B cell (primary cell): ENCODE measurements around the gene ZC3H18. TPM values are rescaled to one million over a fixed set of nuclear protein-coding genes. Genes with fewer than 3 reads are reported as not detected.

Experiments used
- ATAC-seq: fragments of 200-7000 bp; cut with Tn5 transposase; one replicate; pipeline ENCODE4 v1.10.0; 2021; ENCODE audit warnings: low read depth, mild to moderate bottlenecking, moderate number of reproducible peaks, moderate library complexity
- CTCF ChIA-PET: fragments of 350-600 bp; sonication (Branson Sonifier 250); formaldehyde crosslinking; loops from one replicate; lab custom pipeline; 2021; ENCODE audit warnings: antibody characterized with exemption, inconsistent platforms; lab: Charles Lee
- POLR2A ChIA-PET: fragments of 350-600 bp; sonication (Branson Sonifier 250); formaldehyde crosslinking; loops from one replicate; lab custom pipeline; 2021; ENCODE audit warnings: antibody characterized with exemption; lab: Charles Lee
- DNase-seq: peaks from one replicate; pipeline ENCODE4 v3.0.0; 2013
- H2AFZ ChIP-seq: 2 replicates; pipeline ENCODE4 v1.6.1; 2012; ENCODE audit warnings: mild to moderate bottlenecking, low read depth, low read length; ENCODE audit not compliant: insufficient read depth, poor library complexity, severe bottlenecking
- H3K27ac ChIP-seq, 2 donors: 1 replicate in 1 of 2; 2 replicates in 1 of 2; pipeline ENCODE4 v1.5.1; 2012 to 2013; ENCODE audit warnings: low read length in 2 of 2, mild to moderate bottlenecking in 2 of 2, moderate library complexity in 1 of 2
- H3K27me3 ChIP-seq, 4 experiments: fragments of 200-600 bp in 1 of 4; sonication (generic) in 1 of 4; replicated peaks in 1 of 4; 1 replicate in 2 of 4; 2 replicates in 2 of 4; pipeline versions ENCODE4 v1.6.1 to v1.7.0; 2013 to 2016; ENCODE audit warnings: low read length in 3 of 4, mild to moderate bottlenecking in 2 of 4, mixed read lengths in 1 of 4, moderate library complexity in 1 of 4; ENCODE audit not compliant: insufficient read depth in 4 of 4, control insufficient read depth in 3 of 4; ENCODE audit errors: control extremely low read depth in 1 of 4
- H3K36me3 ChIP-seq, 2 experiments: replicated peaks in 1 of 2; 1 replicate in 1 of 2; 2 replicates in 1 of 2; pipeline versions ENCODE4 v1.6.1 to v1.7.1; 2013; ENCODE audit warnings: low read length in 1 of 2; ENCODE audit not compliant: insufficient read depth in 2 of 2, control insufficient read depth in 1 of 2; ENCODE audit errors: control extremely low read depth in 1 of 2, extremely low read depth in 1 of 2
- H3K4me1 ChIP-seq, 2 donors: fragments of 200-600 bp in 1 of 2; sonication (generic) in 1 of 2; 1 replicate in 1 of 2; 2 replicates in 1 of 2; pipeline versions ENCODE4 v1.5.1 to v1.6.1; 2013 to 2017; ENCODE audit warnings: low read length in 2 of 2; ENCODE audit not compliant: control insufficient read depth in 2 of 2, insufficient read depth in 2 of 2
- H3K4me2 ChIP-seq: replicated peaks from 2 replicates; pipeline ENCODE3; 2012; ENCODE audit warnings: mild to moderate bottlenecking, low read depth, low read length; ENCODE audit not compliant: poor library complexity, severe bottlenecking
- H3K4me3 ChIP-seq, 5 experiments: fragments of 200-600 bp in 1 of 5; sonication (generic) in 1 of 5; 1 replicate in 3 of 5; 2 replicates in 2 of 5; pipeline versions ENCODE4 v1.5.1 to v1.7.0; 2011 to 2016; ENCODE audit warnings: low read length in 4 of 5, mild to moderate bottlenecking in 4 of 5, low read depth in 2 of 5, control low read depth in 1 of 5, moderate library complexity in 1 of 5; ENCODE audit not compliant: insufficient read depth in 1 of 5; ENCODE audit errors: control extremely low read depth in 1 of 5, extremely low read depth in 1 of 5
- H3K79me2 ChIP-seq: fragments of 200-600 bp; sonication (generic); one replicate; pipeline ENCODE4 v1.6.0; 2016; ENCODE audit warnings: low read length; ENCODE audit not compliant: control insufficient read depth, insufficient read depth
- H3K9ac ChIP-seq: fragments of 200-600 bp; sonication (generic); 2 replicates; pipeline ENCODE4 v1.6.1; 2017; ENCODE audit warnings: mild to moderate bottlenecking, low read length, moderate library complexity
- H3K9me3 ChIP-seq, 3 donors: one replicate each; pipeline versions ENCODE4 v1.6.1 to v1.7.1; 2013; ENCODE audit warnings: low read length in 2 of 3; ENCODE audit not compliant: control insufficient read depth in 2 of 3, insufficient read depth in 1 of 3; ENCODE audit errors: control extremely low read depth in 1 of 3
- H4K20me1 ChIP-seq: 2 replicates; pipeline ENCODE4 v1.6.0; 2012; ENCODE audit warnings: mild to moderate bottlenecking, low read length; ENCODE audit not compliant: insufficient read depth, control insufficient read depth, poor library complexity, severe bottlenecking
- H3K27ac Mint-ChIP-seq: one replicate; pipeline ENCODE4 v1.8.0; 2021; ENCODE audit warnings: mixed read lengths
- H3K27me3 Mint-ChIP-seq: one replicate; pipeline ENCODE4 v1.8.0; 2021; ENCODE audit warnings: mixed read lengths
- H3K4me1 Mint-ChIP-seq: one replicate; pipeline ENCODE4 v1.8.0; 2021; ENCODE audit warnings: mixed read lengths
- H3K4me3 Mint-ChIP-seq: one replicate; pipeline ENCODE4 v1.8.0; 2021; ENCODE audit warnings: mixed read lengths
- H3K9me3 Mint-ChIP-seq: one replicate; pipeline ENCODE4 v1.8.0; 2022; ENCODE audit warnings: mixed read lengths; ENCODE audit not compliant: insufficient read depth
- CTCF ChIP-seq: fragments of 200-600 bp; IDR thresholded peaks from one replicate; pipeline ENCODE4 v1.8.0; 2022; ENCODE audit warnings: antibody characterized with exemption, mild to moderate bottlenecking
- EZH2 ChIP-seq: IDR thresholded peaks from 2 replicates; pipeline ENCODE4 v1.6.1; 2012; ENCODE audit warnings: borderline replicate concordance, low read depth, mild to moderate bottlenecking, moderate library complexity, low read length; ENCODE audit not compliant: insufficient read depth, poor library complexity, severe bottlenecking
- WGBS: methylation state at CpG from one replicate; pipeline ENCODE4 v1.1.5; 2013; ENCODE audit warnings: missing lambda C conversion rate; ENCODE audit not compliant: insufficient coverage; 5-methylcytosine and 5-hydroxymethylcytosine counted together
- intact Hi-C: fragments of 100-400 bp; cut with micrococcal nuclease; formaldehyde crosslinking; loops from one replicate; pipeline ENCODE4 v1.10.0; 2022
- polyA plus RNA-seq: library from polyadenylated mRNA; depleted of rRNA; stranded (reverse); fragments of >200 nt; gene quantifications from 2 replicates; pipeline ENCODE4 v1.2.3, GENCODE V29; 2012
- total RNA-seq, 2 donors: library from RNA; stranded (reverse); fragments of 120-200 nt in 1 of 2; gene quantifications; 1 replicate in 1 of 2; 2 replicates in 1 of 2; pipeline versions ENCODE4 v1.2.3 to v1.2.4, GENCODE V29; 2013 to 2022

Gene ZC3H18
- total and polyA plus RNA-seq, 2 donors (not counting 1 experiment from before 2014, with no cell fraction given) = 40.4 to 74.2 TPM

- H3K9ac ChIP-seq = no peak overlapping the region
- whole genome bisulfite sequencing = 68% methylated on average over 14 of the region's 17 CpGs
- DNase-seq (peak; percentile 49), ATAC-seq (no peak)
- H3K27me3 Mint-ChIP-seq = no peaks in the 10 kb centered on the region
- H3K4me1 ChIP-seq = peaks cover 58 to 77% of the 10 kb centered on the region in 2 donors
- POLR2A ChIA-PET = interaction anchor here (0.7 to 2.4 kb wide), 4 partner anchors 9 to 110 kb away, joined by 3 to 16 read pairs (median 3); no protein-coding TSS in a partner anchor
- H3K4me1 Mint-ChIP-seq = peaks cover 65% of the 10 kb centered on the region
- no peak overlapping the region for H2AFZ ChIP-seq
- no peak for TF ChIP-seq EZH2
- TF ChIP-seq CTCF = no peak
- H3K27me3 ChIP-seq = peaks cover 0 to 8% (median 0%) of the 10 kb centered on the region in 4 experiments
- CTCF ChIA-PET = interaction anchor here (0.7 to 2.9 kb wide), 2 partner anchors 49 to 65 kb away, joined by 4 to 9 read pairs; partner anchors contain the start of gene ZC3H18
- peaks cover 43% of the 10 kb centered on the region for H4K20me1 ChIP-seq
- peaks cover 0 to 15% of the 10 kb centered on the region in 2 experiments for H3K36me3 ChIP-seq
- peak overlapping the region; percentile 95 for H3K4me2 ChIP-seq
- intact Hi-C loops = loop anchor here (2.0 to 10.0 kb wide), 3 partner anchors 65 to 149 kb away; partner anchors contain the start of genes PIEZO1 and ZC3H18
- peaks cover 0 to 27% (median 0%) of the 10 kb centered on the region in 3 donors for H3K9me3 ChIP-seq
- H3K9me3 Mint-ChIP-seq = no peaks in the 10 kb centered on the region
- peak overlapping the region; percentile 85 for H3K27ac Mint-ChIP-seq
- H3K4me3 ChIP-seq = no peak overlapping the region
- H3K4me3 Mint-ChIP-seq = peak overlapping the region; percentile 68
- H3K27ac ChIP-seq = no peak overlapping the region
- peaks cover 9% of the 10 kb centered on the region for H3K79me2 ChIP-seq
Measured at GRCh38 chr16:88635671-88636319, 65.6 kb downstream of the ZC3H18 start.
